Transverse colon (tissue), 4 donors: ENCODE measurements around the gene SHOX.

ENCODE experiments used
- CTCF ChIP-seq, 5 experiments: fragments of 200-600 bp in 3 of 5; fragments of 450-650 bp in 2 of 5; sonication (generic) in 3 of 5; IDR thresholded peaks; 1 replicate in 2 of 5; 2 replicates in 3 of 5; pipeline ENCODE4 v1.5.1; 2016 to 2017; ENCODE audit warnings: antibody characterized with exemption in 5 of 5, inconsistent platforms in 3 of 5, mild to moderate bottlenecking in 2 of 5, moderate library complexity in 1 of 5
- EP300 ChIP-seq: sonication (generic); formaldehyde crosslinking; IDR thresholded peaks from one replicate; pipeline ENCODE4 v1.6.1; 2017; ENCODE audit warnings: antibody characterized with exemption, low read depth
- POLR2AphosphoS5 ChIP-seq, 3 donors: sonication (generic); formaldehyde crosslinking; IDR thresholded peaks; one replicate each; pipeline ENCODE4 v1.6.1; 2016; ENCODE audit warnings: antibody characterized with exemption in 3 of 3

DNA sequence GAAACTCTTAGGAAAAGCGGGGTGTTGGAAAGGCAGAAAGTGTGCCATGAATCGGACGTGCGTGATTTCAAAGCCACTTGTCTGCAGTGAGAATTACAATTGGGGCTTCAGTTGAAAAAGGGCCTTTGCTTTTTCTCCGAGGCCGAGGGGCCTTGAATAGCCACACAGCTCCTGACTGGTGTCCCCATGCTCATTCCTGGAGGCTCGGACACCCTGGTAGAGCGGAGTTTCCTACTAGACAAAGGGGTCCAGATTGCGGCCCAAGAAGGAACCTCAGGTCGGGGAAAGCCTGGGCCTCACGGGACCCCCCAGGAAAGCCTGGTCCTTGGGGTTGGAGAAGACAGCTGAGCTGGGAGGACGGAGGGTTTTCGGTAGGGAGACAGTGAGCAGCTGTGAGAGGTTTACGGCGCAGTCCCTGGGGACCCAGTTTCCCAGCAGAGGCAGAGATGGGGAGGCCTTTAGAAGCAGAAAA, 3.0 kb upstream of the SHOX start:
- TF ChIP-seq EP300 (no peak), CTCF (IDR thresholded peaks at IDR 0.05) (no peak), POLR2AphosphoS5 (IDR thresholded peaks at IDR 0.05) (no peak)
